Fibroblast of the aortic adventitia (primary cell): ENCODE data around the gene TMEM203. TPM values are rescaled to one million over a fixed set of nuclear protein-coding genes. Genes with fewer than 3 reads are reported as not detected.

Source experiments
- DNase-seq: peaks from one replicate; pipeline ENCODE4 v3.0.0-alpha.2; 2010; ENCODE audit warnings: low read depth
- H3K4me3 ChIP-seq: 2 replicates; pipeline ENCODE4 v1.5.1; 2011; ENCODE audit warnings: low read depth, mild to moderate bottlenecking, control low read depth, low read length, moderate library complexity
- CTCF ChIP-seq: IDR thresholded peaks from 2 replicates; pipeline ENCODE4 v1.5.1; 2011; ENCODE audit warnings: mild to moderate bottlenecking, low read length, control low read depth, inconsistent platforms; ENCODE audit not compliant: insufficient read depth
- small RNA-seq: library from RNA; depleted of rRNA; stranded (forward); fragments of <200 nt; gene quantifications from one replicate; pipeline ENCODE3, GENCODE V24; 2012
- total RNA-seq: library from RNA; depleted of rRNA; stranded (reverse); fragments of >200 nt; gene quantifications from 2 replicates; pipeline ENCODE4 v1.2.3, GENCODE V29; 2012; ENCODE audit warnings: low replicate concordance

Gene TMEM203
- total RNA-seq, 1 donor: 32.3 TPM

- DNase-seq: no peak
- H3K4me3 ChIP-seq: no peak overlapping the region
- TF ChIP-seq CTCF: no peak
Measured at GRCh38 chr9:137157618-137158415, 47.6 kb downstream of the TMEM203 start.

GRCh38 chr9:137156567-137157375 lies 48.7 kb downstream of the TMEM203 start:
- peak; percentile 41 for DNase-seq
- peak overlapping the region; percentile 45 for H3K4me3 ChIP-seq
- TF ChIP-seq CTCF: no peak

Small RNA genes within 50 kb of the gene (small RNA-seq; reads per million reads assigned to genes)
- not detected for gene MIR3621

Other genes starting within 250 kb of the TMEM203 start
- gene PTGDS, start 228.1 kb downstream of the TMEM203 start, total RNA-seq: 27.6 and 32.8 TPM in 2 replicates
- gene LCNL1, start 222.7 kb downstream of the TMEM203 start, total RNA-seq: 0.54 and 15.3 TPM in 2 replicates
- gene PAXX, start 213.2 kb downstream of the TMEM203 start, total RNA-seq: 7.1 and 18.3 TPM in 2 replicates
- 4.3 and 5.2 TPM in 2 replicates for gene CLIC3, start 209.1 kb downstream of the TMEM203 start, total RNA-seq
- 21.0 and 25.0 TPM in 2 replicates for gene ABCA2, start 177.4 kb downstream of the TMEM203 start, total RNA-seq
- gene FUT7, start 173.6 kb downstream of the TMEM203 start, total RNA-seq: not detected in 2 replicates
- 23.8 and 31.6 TPM in 2 replicates for gene NPDC1, start 159.5 kb downstream of the TMEM203 start, total RNA-seq
- gene ENTPD2, start 151.6 kb downstream of the TMEM203 start, total RNA-seq: 0.09 TPM in 1 of 2 replicates, not detected in the other
- gene SAPCD2, start 135.1 kb downstream of the TMEM203 start, total RNA-seq: 0.41 and 1.5 TPM in 2 replicates
- 12.7 and 17.7 TPM in 2 replicates for gene UAP1L1, start 128.1 kb downstream of the TMEM203 start, total RNA-seq
- 50.8 and 103 TPM in 2 replicates for gene MAN1B1, start 118.7 kb downstream of the TMEM203 start, total RNA-seq
- 69.5 and 72.3 TPM in 2 replicates for gene DPP7, start 90.9 kb downstream of the TMEM203 start, total RNA-seq
- not detected in 2 replicates for gene GRIN1, start 66.5 kb downstream of the TMEM203 start, total RNA-seq
- gene LRRC26, start 35.6 kb downstream of the TMEM203 start, total RNA-seq: not detected in 2 replicates
- not detected in 2 replicates for gene TMEM210, start 33.6 kb downstream of the TMEM203 start, total RNA-seq
- 25.7 and 28.0 TPM in 2 replicates for gene ANAPC2, start 17.1 kb downstream of the TMEM203 start, total RNA-seq
- gene SSNA1, start 17.0 kb downstream of the TMEM203 start, total RNA-seq: 43.5 and 51.5 TPM in 2 replicates
- gene TPRN, start 4.9 kb downstream of the TMEM203 start, total RNA-seq: 8.0 and 10.5 TPM in 2 replicates
- 8.5 and 8.6 TPM in 2 replicates for gene NDOR1, start 52 bp upstream of the TMEM203 start, total RNA-seq
- gene RNF208, start 16.6 kb upstream of the TMEM203 start, total RNA-seq: 0.45 TPM in 1 of 2 replicates, not detected in the other
- 0.36 and 0.49 TPM in 2 replicates for gene CYSRT1, start 19.5 kb upstream of the TMEM203 start, total RNA-seq
- gene RNF224, start 21.9 kb upstream of the TMEM203 start, total RNA-seq: 0.09 TPM in 1 of 2 replicates, not detected in the other
- gene SLC34A3, start 25.3 kb upstream of the TMEM203 start, total RNA-seq: not detected in 2 replicates
- 21.8 and 195 TPM in 2 replicates for gene TUBB4B, start 35.6 kb upstream of the TMEM203 start, total RNA-seq
- not detected in 2 replicates for gene STPG3, start 45.6 kb upstream of the TMEM203 start, total RNA-seq
- gene NELFB, start 49.7 kb upstream of the TMEM203 start, total RNA-seq: 27.1 and 43.7 TPM in 2 replicates
- gene TOR4A, start 72.1 kb upstream of the TMEM203 start, total RNA-seq: 12.6 and 31.3 TPM in 2 replicates
- 0.09 TPM in 1 of 2 replicates, not detected in the other for gene NRARP, start 96.6 kb upstream of the TMEM203 start, total RNA-seq
- gene EXD3, start 217.5 kb upstream of the TMEM203 start, total RNA-seq: 5.2 and 14.3 TPM in 2 replicates
- gene NOXA1, start 217.7 kb upstream of the TMEM203 start, total RNA-seq: 0.36 and 0.74 TPM in 2 replicates
- gene ENTPD8, start 235.7 kb upstream of the TMEM203 start, total RNA-seq: not detected in 2 replicates